Measurements from ENCODE around the gene ABCD3. TPM values are rescaled to one million over a fixed set of nuclear protein-coding genes. Genes with fewer than 3 reads are reported as not detected.
A peak's percentile ranks its signal among the peaks of the same experiment; 100 is the strongest.

Gene ABCD3
- total and polyA plus RNA-seq, 2 of the 13 experiments (the other 11 are each of a cell fraction or from before 2014, with no cell fraction given): 27.5 to 166 TPM

DNA sequence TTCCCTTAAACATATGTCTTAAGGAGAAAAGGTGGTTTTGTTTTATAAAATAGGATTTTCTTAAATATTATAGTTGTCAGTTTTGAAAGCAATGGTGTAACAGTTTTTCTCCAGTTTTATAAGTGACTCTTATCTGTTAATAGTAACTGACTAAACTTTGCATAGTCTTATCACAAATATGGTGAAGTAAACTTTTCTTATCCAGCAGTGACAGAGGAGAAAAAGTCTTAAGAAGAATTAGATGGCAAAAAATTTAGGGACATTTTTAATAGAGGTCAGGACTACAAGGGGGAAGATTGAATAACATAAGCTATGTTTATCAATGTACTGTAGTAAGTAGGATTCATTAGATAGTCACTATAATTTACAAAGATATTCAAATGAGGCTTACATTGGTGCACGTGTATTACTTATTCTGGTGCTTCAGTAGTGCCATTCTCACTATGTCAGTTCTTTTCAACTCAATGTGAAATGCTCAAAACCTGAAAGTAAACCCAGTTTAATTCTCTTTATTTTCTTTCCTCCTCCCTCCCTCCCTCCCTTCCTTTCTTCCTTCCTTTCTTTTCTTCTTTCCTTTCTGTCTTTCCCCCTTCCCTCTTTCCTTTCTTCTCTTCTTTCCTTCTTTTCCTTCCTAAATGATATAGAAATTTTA, 97.2 kb downstream of the ABCD3 start:
- in situ Hi-C loops (cut with HindIII; ENCODE audit: extremely low pct_ligation_motif_present, low pct_unique_long_range_greater_than_20kb): no loop called here
- TF ChIP-seq, protein P1, sequence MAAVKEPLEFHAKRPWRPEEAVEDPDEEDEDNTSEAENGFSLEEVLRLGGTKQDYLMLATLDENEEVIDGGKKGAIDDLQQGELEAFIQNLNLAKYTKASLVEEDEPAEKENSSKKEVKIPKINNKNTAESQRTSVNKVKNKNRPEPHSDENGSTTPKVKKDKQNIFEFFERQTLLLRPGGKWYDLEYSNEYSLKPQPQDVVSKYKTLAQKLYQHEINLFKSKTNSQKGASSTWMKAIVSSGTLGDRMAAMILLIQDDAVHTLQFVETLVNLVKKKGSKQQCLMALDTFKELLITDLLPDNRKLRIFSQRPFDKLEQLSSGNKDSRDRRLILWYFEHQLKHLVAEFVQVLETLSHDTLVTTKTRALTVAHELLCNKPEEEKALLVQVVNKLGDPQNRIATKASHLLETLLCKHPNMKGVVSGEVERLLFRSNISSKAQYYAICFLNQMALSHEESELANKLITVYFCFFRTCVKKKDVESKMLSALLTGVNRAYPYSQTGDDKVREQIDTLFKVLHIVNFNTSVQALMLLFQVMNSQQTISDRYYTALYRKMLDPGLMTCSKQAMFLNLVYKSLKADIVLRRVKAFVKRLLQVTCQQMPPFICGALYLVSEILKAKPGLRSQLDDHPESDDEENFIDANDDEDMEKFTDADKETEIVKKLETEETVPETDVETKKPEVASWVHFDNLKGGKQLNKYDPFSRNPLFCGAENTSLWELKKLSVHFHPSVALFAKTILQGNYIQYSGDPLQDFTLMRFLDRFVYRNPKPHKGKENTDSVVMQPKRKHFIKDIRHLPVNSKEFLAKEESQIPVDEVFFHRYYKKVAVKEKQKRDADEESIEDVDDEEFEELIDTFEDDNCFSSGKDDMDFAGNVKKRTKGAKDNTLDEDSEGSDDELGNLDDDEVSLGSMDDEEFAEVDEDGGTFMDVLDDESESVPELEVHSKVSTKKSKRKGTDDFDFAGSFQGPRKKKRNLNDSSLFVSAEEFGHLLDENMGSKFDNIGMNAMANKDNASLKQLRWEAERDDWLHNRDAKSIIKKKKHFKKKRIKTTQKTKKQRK (IDR thresholded peaks at IDR 0.05; ENCODE audit: low read length): no peak
- TF ChIP-seq HNRNPK (IDR thresholded peaks at IDR 0.05; ENCODE audit: low read depth, low read length, poor library complexity, severe bottlenecking): peak; percentile 77
- WGBS (ENCODE audit: low lambda C conversion rate): 89% methylated on average over 1 of the region's 1 CpG
- DNase-seq (ENCODE audit: low spot score) (no peak), FAIRE-seq (no peak), ATAC-seq (no peak)
- Histone ChIP-seq H2AFZ (ENCODE audit: low read length) (no peak overlapping the region), H3K9me3 (ENCODE audit: low read length) (no peaks in the 10 kb centered on the region), H3K27me3 (ENCODE audit: control insufficient read depth in 1 of 2, insufficient read depth in 2 of 2, low read length in 2 of 2) (no peaks in the 10 kb centered on the region), H3K9ac (ENCODE audit: insufficient read depth, low read depth, low read length) (no peak overlapping the region), H4K20me1 (ENCODE audit: insufficient read depth, low read length) (no peaks in the 10 kb centered on the region), H3K4me2 (ENCODE audit: low read depth, low read length) (no peak overlapping the region), H3K36me3 (replicated peaks in 1 of 2; ENCODE audit: control insufficient read depth in 1 of 2, insufficient read depth in 2 of 2, low read length in 2 of 2) (peaks cover 2 to 34% of the 10 kb centered on the region in 2 experiments; a peak in 3 of 5 replicates), H3K4me1 (ENCODE audit: insufficient read depth, low read length) (no peaks in the 10 kb centered on the region), H3K27ac (ENCODE audit: extremely low read length, insufficient read depth, low read length) (no peak overlapping the region), H3K79me2 (ENCODE audit: insufficient read depth, low read length) (no peaks in the 10 kb centered on the region), H3K4me3 (replicated peaks in 1 of 3; ENCODE audit: insufficient read depth in 1 of 3, low read depth in 2 of 3, low read length in 3 of 3) (no peak overlapping the region)
- no TSS peak for BruUV-seq (replicated peaks)
- intact Hi-C loops (cut with micrococcal nuclease; ENCODE audit: unreplicated experiment): no loop called here
- ChIA-PET CTCF (ENCODE audit: low intra/inter-chr PET ratio, low total read pairs) (interaction anchor here (2.0 kb wide), 1 partner anchor 291 kb away, joined by 25 read pairs; no protein-coding TSS in a partner anchor), POLR2A (no interaction called here)

DNA sequence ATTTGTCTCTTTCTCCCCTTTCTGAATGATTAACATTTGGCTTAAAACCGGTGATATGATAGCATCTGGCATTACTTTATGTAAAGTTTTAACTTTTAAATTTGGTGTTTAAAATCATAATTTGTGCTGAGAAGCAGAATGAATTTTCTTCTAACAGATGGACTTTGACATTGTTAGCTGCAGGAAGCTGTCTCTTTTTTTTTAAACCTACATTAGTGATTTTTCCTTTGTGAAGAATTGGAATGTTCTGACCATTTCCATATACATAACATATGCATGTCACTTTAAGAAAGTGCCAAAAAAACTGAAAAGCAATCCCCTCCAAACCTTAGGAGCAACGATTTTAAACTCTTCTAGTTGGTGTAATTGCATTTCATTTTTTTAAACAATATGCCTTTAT, 101.2 kb downstream of the ABCD3 start:
- in situ Hi-C loops (cut with HindIII; ENCODE audit: extremely low pct_ligation_motif_present, low pct_unique_long_range_greater_than_20kb): no loop called here
- TF ChIP-seq ZNF674 (CRISPR knock-in tag; IDR thresholded peaks at IDR 0.05; ENCODE audit: low read depth) (no peak), SRY (CRISPR knock-in tag; IDR thresholded peaks at IDR 0.05) (no peak), JUN (CRISPR knock-in tag; IDR thresholded peaks at IDR 0.05) (no peak), ZBTB7A (CRISPR knock-in tag; IDR thresholded peaks at IDR 0.05) (no peak), FOSL2 (CRISPR knock-in tag; IDR thresholded peaks at IDR 0.05) (no peak), SKIL (CRISPR knock-in tag; IDR thresholded peaks at IDR 0.05; ENCODE audit: borderline replicate concordance) (no peak), ZBTB39 (CRISPR knock-in tag; IDR thresholded peaks at IDR 0.05) (no peak), ONECUT2 (CRISPR knock-in tag; IDR thresholded peaks at IDR 0.05) (no peak)

More for the DNA sequence above, 101.2 kb downstream of the ABCD3 start:
- intact Hi-C loops (cut with micrococcal nuclease; ENCODE audit: unreplicated experiment): no loop called here
- ChIA-PET CTCF (ENCODE audit: low intra/inter-chr PET ratio, low total read pairs) (no interaction called here), POLR2A (no interaction called here)
- Histone ChIP-seq H3K4me2 (ENCODE audit: low read depth, low read length) (no peak overlapping the region), H3K9ac (ENCODE audit: insufficient read depth, low read depth, low read length) (no peak overlapping the region), H3K27ac (ENCODE audit: extremely low read length, insufficient read depth, low read length) (no peak overlapping the region), H3K79me2 (ENCODE audit: insufficient read depth, low read length) (no peaks in the 10 kb centered on the region), H3K9me3 (ENCODE audit: low read length) (no peaks in the 10 kb centered on the region), H3K27me3 (ENCODE audit: control insufficient read depth in 1 of 2, insufficient read depth in 2 of 2, low read length in 2 of 2) (no peaks in the 10 kb centered on the region), H3K36me3 (replicated peaks in 1 of 2; ENCODE audit: control insufficient read depth in 1 of 2, insufficient read depth in 2 of 2, low read length in 2 of 2) (peaks cover 2 to 34% of the 10 kb centered on the region in 2 experiments; a peak in 3 of 5 replicates), H3K4me1 (ENCODE audit: insufficient read depth, low read length) (no peaks in the 10 kb centered on the region), H3K4me3 (replicated peaks in 1 of 3; ENCODE audit: insufficient read depth in 1 of 3, low read depth in 2 of 3, low read length in 3 of 3) (no peak overlapping the region), H2AFZ (ENCODE audit: low read length) (no peak overlapping the region), H4K20me1 (ENCODE audit: insufficient read depth, low read length) (no peaks in the 10 kb centered on the region)
- FAIRE-seq (no peak), ATAC-seq (no peak), DNase-seq (ENCODE audit: low spot score) (no peak)
- no TSS peak for BruUV-seq (replicated peaks)
- WGBS (ENCODE audit: low lambda C conversion rate): 85% methylated on average over 2 of the region's 2 CpGs

Data from HepG2 (cell line).